LNCAP (cell line): ENCODE results near the gene COPB2.

Source experiments
- CTCF ChIP-seq: fragments of 450-650 bp; IDR thresholded peaks from 2 replicates; pipeline ENCODE4 v1.5.1; 2017; ENCODE audit warnings: mild to moderate bottlenecking

Gene COPB2

GRCh38 chr3:139389552-139390368, at the start of gene COPB2:
COPB2 (minus strand) TSS chr3:139389647; CDS start chr3:139389550, 97 bp downstream.
- TF ChIP-seq CTCF: no peak

- TF ChIP-seq CTCF: no peak
These were observed 45.4 kb upstream of the COPB2 start for GRCh38 chr3:139434764-139435307.

- no peak for TF ChIP-seq CTCF
These were observed 44.8 kb upstream of the COPB2 start for GRCh38 chr3:139434228-139434627.

- no peak for TF ChIP-seq CTCF
These were observed 43.6 kb upstream of the COPB2 start for GRCh38 chr3:139433089-139433488.

- no peak for TF ChIP-seq CTCF
These were observed 41.0 kb upstream of the COPB2 start for GRCh38 chr3:139430493-139430892.

GRCh38 chr3:139427283-139428060, 38.0 kb upstream of the COPB2 start:
- TF ChIP-seq CTCF: peak; percentile 80

GRCh38 chr3:139425745-139426400, 36.4 kb upstream of the COPB2 start:
- TF ChIP-seq CTCF: no peak
